Stomach (tissue), 4 donors: Measurements from ENCODE around the gene CIAO2B.

Source experiments
- EP300 ChIP-seq: sonication (generic); formaldehyde crosslinking; IDR thresholded peaks from one replicate; pipeline ENCODE4 v1.6.1; 2017; ENCODE audit warnings: antibody characterized with exemption
- POLR2A ChIP-seq, 4 donors: fragments of 450-650 bp; IDR thresholded peaks; one replicate each; pipeline ENCODE4 v1.6.1; 2016; ENCODE audit warnings: antibody characterized with exemption in 4 of 4, control low read depth in 2 of 4, mild to moderate bottlenecking in 1 of 4, moderate library complexity in 1 of 4
- TF ChIP-seq, protein P1 (sequence below), 7 experiments: fragments of 450-650 bp in 4 of 7; fragments of 200-600 bp in 3 of 7; sonication (generic) in 3 of 7; IDR thresholded peaks; one replicate each; pipeline ENCODE4 v1.5.1; 2016 to 2019; ENCODE audit warnings: antibody characterized with exemption in 7 of 7, control low read depth in 2 of 7, mild to moderate bottlenecking in 1 of 7

DNA sequence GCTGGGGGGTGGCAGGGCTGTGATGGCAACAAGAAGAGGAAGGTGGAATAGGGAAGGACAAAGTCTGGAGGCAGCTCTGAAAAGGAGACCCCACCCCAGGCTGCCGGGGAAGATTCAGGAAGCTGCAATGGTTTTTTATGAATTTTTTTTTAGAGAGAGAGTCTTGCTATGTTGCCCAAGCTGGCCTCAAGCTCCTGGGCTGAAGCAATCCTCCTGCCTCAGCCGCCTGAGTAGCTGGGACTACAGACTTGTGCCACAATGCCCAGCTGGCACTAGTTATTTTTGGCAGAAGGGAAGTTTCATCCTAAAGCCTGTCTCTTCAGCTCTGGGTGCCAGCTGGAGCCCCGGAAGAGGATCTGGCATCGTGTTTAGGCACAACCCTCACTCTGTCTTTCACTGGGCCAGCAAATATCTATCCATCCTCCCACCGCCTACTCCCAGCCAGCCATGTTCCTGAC is 25.5 kb upstream of the CIAO2B start:
- TF ChIP-seq, protein P1, sequence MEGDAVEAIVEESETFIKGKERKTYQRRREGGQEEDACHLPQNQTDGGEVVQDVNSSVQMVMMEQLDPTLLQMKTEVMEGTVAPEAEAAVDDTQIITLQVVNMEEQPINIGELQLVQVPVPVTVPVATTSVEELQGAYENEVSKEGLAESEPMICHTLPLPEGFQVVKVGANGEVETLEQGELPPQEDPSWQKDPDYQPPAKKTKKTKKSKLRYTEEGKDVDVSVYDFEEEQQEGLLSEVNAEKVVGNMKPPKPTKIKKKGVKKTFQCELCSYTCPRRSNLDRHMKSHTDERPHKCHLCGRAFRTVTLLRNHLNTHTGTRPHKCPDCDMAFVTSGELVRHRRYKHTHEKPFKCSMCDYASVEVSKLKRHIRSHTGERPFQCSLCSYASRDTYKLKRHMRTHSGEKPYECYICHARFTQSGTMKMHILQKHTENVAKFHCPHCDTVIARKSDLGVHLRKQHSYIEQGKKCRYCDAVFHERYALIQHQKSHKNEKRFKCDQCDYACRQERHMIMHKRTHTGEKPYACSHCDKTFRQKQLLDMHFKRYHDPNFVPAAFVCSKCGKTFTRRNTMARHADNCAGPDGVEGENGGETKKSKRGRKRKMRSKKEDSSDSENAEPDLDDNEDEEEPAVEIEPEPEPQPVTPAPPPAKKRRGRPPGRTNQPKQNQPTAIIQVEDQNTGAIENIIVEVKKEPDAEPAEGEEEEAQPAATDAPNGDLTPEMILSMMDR (IDR thresholded peaks at IDR 0.05) = no peak
- TF ChIP-seq EP300 (no peak), POLR2A (IDR thresholded peaks at IDR 0.05) (no peak)
